HG02870 (cell line): ENCODE measurements around the gene GPR89A.
"Not testable (repeated sequence)": the region's sequence is repeated elsewhere in the genome, so short reads cannot be mapped to it uniquely, and the experiment has no call there.

Experiments used
- ATAC-seq: cut with Tn5 transposase; IDR thresholded peaks from one replicate; pipeline ENCODE4 v1.9.1; 2021; ENCODE audit warnings: mild to moderate bottlenecking, moderate library complexity; ENCODE audit not compliant: unreplicated experiment

The GPR89A gene

DNA sequence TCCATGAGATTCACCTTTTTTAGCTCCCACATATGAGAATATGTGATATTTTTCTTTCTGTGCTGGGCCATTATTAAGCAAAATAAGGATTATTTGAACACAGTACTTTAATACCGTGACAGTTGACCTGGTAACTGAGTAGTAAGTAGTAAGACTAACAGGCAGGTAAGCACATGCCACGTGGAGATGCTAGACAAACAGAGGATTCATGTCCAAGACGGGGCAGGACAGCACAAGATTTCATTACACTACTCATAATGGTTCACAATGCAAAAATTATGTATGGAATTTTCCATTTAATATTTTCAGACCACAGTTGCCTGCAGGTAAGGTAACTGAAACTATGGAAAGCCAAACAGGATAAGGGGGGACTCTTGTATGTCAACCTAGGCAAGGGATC is 77.1 kb downstream of the GPR89A start:
- not testable (repeated sequence) for ATAC-seq

GRCh38 chr1:145686078-145686477 is 78.3 kb downstream of the GPR89A start:
- not testable (repeated sequence) for ATAC-seq

GRCh38 chr1:145688328-145688727 is 80.5 kb downstream of the GPR89A start:
- ATAC-seq = no peak

DNA sequence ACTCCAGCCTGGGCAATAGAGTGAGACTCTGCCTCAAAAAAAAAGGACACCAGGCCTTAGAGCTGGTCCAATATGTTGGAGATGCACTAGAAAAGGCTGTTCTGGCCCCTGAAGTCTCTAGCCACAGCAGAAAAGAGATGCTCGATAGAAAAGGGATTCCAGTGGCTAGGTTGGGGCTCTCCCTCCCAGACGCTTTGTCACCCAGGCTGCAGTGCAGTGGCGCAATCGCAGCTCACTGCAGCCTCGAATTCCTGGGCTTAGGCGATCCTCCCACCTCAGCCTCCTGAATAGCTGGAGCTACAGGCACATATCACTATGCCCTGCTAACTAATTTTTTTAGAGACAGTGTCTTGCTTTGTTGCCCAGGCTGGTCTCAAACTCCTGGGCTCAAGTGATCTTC is 81.1 kb downstream of the GPR89A start:
- ATAC-seq = no peak

DNA sequence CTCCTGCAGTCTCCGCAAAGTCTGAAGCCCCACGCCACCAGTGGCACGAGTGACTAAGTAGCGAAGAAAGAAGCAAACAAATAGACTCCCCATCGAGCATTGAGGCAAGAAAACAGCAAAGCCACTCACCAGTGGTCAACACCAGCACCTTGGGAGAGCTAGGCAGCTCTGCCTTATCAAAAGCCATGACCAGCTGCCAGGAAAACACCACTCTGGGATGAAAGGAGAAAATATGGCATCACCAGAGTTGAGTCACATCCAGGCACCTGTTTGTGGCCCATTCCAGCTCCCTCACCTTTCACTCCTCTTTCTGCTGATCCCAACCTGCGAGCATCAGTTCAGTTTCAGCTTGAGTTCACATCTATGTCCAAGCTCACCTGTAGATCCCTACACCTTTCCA is 82.1 kb downstream of the GPR89A start:
- ATAC-seq = no peak

DNA sequence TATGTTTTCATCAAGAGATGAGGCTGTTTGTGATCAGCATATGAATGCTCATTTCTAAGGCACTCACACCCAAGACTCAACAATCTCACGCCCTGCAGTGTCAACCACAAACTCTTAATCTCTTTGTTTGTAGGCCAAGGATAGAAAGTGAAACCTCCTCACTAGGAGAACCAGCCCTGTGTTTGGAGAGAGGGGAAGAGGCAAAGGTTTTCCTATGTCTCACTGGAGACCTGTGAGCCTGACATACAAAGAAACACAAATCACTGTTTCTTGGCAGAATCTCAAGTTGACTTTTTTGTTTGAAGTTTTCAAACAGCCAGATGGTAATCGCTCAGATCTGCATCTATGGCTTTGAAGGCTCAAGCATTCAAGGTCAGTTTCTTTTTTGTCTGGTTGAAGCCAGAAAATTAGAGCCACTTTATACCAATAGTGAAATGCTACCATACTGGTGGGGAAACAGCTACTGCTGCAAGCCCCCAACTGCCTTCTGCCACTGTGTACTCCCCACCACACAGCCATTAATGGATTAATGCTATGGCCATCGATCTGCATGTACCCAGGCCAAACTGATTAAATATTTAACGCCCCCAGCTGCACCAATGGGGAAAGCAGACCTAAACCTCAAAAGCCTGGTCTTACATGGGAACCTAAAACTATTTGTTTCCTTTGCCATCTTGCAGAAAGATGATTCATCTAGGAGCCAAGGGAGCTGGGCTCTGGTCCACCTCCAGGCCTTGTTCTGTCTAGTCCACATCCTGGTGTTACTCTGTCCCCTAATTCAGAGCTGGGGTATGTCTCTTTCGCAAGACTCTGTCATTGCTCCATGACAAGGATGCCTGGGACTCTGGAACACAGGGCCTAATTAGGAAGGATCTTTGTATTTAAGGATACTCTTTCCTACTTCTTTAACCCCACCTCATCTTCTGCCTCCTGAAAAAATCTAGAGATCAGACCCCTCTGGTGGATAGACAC is 83.1 kb downstream of the GPR89A start:
- ATAC-seq = no peak

GRCh38 chr1:145692785-145693443 is 85.1 kb downstream of the GPR89A start:
- ATAC-seq = no peak

GRCh38 chr1:145695821-145696629 is 88.2 kb downstream of the GPR89A start:
- no peak for ATAC-seq

GRCh38 chr1:145696630-145696960 is 88.8 kb downstream of the GPR89A start:
- ATAC-seq = no peak

- no peak for ATAC-seq
These were observed 93.6 kb downstream of the GPR89A start for GRCh38 chr1:145701306-145701862.

DNA sequence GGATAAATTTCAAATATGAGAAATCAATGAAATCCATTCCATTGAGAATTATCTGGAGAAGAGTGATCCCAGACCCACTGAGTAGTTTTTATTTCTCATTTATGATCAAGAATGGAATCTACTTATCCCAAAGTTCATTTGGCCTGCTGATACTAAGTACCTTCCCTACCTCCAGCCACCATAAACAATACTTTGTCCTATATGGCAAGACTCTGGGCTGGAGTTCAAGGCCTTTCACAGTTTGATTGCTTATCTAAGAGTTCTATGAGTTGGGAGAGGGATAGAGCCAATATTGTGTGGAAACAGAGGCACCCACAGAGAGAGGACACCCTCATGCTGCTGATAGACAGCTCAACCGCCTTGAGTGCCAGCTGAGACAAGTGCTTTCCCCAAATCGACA is 94.3 kb downstream of the GPR89A start:
- ATAC-seq = no peak

DNA sequence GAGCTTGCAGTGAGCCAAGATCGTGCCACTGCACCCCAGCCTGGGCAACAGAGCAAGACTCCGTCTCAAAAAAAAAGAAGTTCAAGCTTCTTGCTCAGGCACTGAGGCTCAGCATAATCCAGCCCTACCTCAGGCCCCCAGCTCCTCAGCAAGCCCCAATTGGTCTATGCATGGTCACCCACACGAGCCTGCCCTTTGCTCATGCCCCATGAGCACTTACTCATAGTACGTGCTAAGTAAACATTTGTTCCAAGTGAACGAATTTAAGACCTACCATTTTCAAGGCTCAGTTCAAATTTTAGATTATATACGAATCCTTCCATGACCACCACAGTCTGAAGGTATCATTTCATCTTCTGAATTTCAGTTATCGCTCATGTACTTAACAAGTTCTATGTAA is 95.0 kb downstream of the GPR89A start:
- ATAC-seq = no peak

GRCh38 chr1:145705622-145706021 is 97.8 kb downstream of the GPR89A start:
- no peak for ATAC-seq

GRCh38 chr1:145706086-145706664 is 98.4 kb downstream of the GPR89A start:
- ATAC-seq = no peak

DNA sequence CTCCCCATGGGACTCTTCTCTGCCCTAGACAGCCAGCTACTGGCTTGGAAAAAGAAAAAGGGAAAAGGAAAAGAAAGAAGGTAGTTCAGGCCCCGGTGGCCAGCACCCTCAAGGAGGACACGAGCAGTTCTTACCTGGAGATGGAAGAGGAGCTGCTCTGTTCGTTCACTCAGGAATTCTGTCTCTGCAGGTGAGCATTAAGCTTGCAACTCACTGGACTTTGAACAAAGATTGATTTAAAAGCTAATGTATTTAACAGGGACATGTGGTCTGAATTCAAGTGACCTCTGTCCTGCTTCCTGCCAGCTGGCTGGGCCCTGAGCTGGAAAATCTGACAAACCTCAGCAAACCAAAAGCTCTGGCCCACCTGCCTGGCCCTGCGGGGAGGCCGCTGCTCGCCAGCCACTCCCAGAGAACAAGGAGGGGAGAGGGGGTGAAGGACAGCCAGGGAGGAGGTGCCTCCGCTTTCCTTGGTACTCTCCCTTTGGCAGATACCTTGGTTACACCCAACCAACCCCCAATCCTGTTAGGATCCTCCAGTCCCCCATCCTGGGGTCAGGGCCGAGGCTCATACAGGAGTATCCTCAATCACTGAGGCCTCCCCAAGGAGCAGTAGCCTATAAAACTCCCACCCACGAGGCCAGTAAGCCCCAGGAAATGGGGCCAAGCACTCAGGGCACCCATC is 99.5 kb downstream of the GPR89A start, which contains the start of gene PDZK1:
Gene PDZK1 (minus strand): TSS at position 186 of the 685 bp plus-strand sequence. CDS start 19,347 bp downstream, outside the sequence.
- ATAC-seq = no peak

DNA sequence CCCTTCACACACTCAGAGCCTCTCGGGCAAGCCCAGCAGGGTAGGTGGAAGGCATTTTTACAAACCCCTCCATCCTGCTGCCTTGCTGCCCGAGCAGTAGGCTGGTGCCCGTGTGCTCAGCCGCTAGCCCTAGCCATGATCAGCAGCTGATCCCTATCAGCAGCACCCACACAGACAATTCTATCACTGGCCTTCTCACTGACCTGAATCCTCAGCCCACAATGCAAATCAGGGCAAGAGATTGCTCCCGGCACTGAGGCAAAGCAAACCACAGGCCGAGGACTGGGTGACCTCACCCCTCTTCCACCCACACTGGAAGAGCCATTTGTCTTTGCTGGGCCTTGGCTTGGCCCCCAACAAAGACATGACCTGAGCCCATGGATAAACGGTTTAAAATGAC is 100.3 kb downstream of the GPR89A start:
- peak; percentile 54 for ATAC-seq

DNA sequence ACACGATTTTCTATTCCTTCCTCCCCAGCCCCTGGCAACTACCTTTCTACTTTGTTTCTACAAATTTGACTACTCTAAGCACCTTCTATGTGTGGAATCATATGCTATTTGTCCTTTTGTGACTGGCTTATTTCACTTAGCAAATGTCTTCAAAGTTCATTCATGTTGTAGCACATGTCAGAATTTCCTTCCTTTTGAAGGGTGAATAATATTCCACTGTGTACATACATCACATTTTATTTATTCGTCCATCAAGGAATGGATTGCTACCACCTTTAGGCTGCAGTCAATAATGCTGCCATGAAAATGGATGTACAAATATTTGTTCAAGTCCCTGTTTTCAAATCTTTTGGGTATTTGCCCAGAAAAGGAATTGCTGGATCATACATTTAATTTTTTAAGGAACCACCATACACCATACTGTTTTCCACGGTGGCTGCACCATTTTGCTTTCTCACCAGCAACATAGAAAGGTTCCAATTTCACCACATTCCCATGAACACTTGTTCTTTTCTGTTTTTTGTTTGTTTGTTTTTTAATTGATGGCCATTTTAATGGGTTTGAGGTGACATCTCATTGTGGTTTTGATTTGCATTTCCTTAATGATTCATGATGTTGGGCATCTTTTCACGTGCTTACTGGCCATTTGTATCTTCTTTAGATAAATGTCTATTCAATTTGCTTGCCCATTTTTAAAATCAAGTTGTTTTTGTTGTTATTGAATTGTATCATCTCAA is 102.7 kb downstream of the GPR89A start:
- no peak for ATAC-seq

DNA sequence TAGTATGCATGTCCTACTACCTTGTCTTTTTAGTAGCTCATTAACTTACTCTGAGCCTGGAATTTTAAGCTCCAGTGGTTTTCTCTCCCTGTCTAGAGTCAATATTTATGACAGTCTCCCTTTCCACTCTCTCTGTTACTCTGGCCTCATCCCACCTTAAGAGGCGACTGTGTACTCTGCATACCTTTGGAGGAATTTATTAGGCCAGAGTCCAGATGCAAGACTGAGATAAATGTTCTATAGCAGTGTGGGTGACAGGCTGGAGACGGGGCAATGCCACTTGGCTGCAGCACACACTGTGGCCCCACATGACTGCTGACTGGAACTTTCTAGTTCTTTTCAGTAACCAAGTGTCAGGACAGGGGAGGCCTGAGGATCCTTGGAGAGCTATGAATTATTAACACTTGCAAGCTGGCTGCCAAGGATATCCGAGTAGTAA is 103.4 kb downstream of the GPR89A start:
- no peak for ATAC-seq

GRCh38 chr1:145714524-145715111 is 106.8 kb downstream of the GPR89A start:
- ATAC-seq = no peak
